Parathyroid adenoma (tissue), 2 donors: ENCODE measurements around the gene CNR2.
"Not testable (repeated sequence)": the region's sequence is repeated elsewhere in the genome, so short reads cannot be mapped to it uniquely, and the experiment has no call there.

Experiments
- H2AFZ ChIP-seq: fragments of 300-600 bp; sonication (generic); one replicate; pipeline ENCODE4 v1.7.0; 2017; ENCODE audit warnings: antibody characterized with exemption, mild to moderate bottlenecking
- H3K27ac ChIP-seq: fragments of 300-600 bp; sonication (generic); one replicate; pipeline ENCODE4 v1.7.0; 2017
- H3K27me3 ChIP-seq: fragments of 300-600 bp; sonication (generic); one replicate; pipeline ENCODE4 v1.7.0; 2017; ENCODE audit warnings: low read length; ENCODE audit not compliant: control insufficient read depth, insufficient read depth
- H3K36me3 ChIP-seq: fragments of 300-600 bp; sonication (generic); one replicate; pipeline ENCODE4 v1.7.0; 2017; ENCODE audit warnings: low read length; ENCODE audit not compliant: control insufficient read depth, insufficient read depth
- H3K4me1 ChIP-seq: fragments of 300-600 bp; sonication (generic); one replicate; pipeline ENCODE4 v1.7.0; 2017; ENCODE audit warnings: control low read depth
- H3K4me2 ChIP-seq: fragments of 300-600 bp; sonication (generic); one replicate; pipeline ENCODE4 v1.7.0; 2017; ENCODE audit warnings: low read length
- H3K4me3 ChIP-seq: fragments of 300-600 bp; sonication (generic); one replicate; pipeline ENCODE4 v1.7.0; 2017; ENCODE audit warnings: low read depth, low read length
- H3K79me2 ChIP-seq: fragments of 300-600 bp; sonication (generic); one replicate; pipeline ENCODE4 v1.7.0; 2017; ENCODE audit warnings: control low read depth
- H3K9ac ChIP-seq: fragments of 300-600 bp; sonication (generic); one replicate; pipeline ENCODE4 v1.7.0; 2017; ENCODE audit warnings: mild to moderate bottlenecking
- H3K9me3 ChIP-seq: fragments of 300-600 bp; sonication (generic); one replicate; pipeline ENCODE4 v1.7.0; 2017; ENCODE audit warnings: low read length; ENCODE audit not compliant: control insufficient read depth
- CTCF ChIP-seq: fragments of 300-600 bp; sonication (generic); IDR thresholded peaks from one replicate; pipeline ENCODE4 v1.7.0; 2017; ENCODE audit warnings: antibody characterized with exemption, mild to moderate bottlenecking
- donor health status: primary hyperparathyroidism.

Gene CNR2

GRCh38 chr1:23904748-23905357 lies 8.3 kb downstream of the CNR2 start:
- no peak for TF ChIP-seq CTCF
- no peaks in the 10 kb centered on the region for H3K4me1 ChIP-seq
- no peak overlapping the region for H3K9ac ChIP-seq
- no peak overlapping the region for H3K4me3 ChIP-seq
- H3K27me3 ChIP-seq = no peaks in the 10 kb centered on the region
- H3K4me2 ChIP-seq = no peak overlapping the region
- no peaks in the 10 kb centered on the region for H3K9me3 ChIP-seq
- H3K79me2 ChIP-seq = no peaks in the 10 kb centered on the region
- no peak overlapping the region for H2AFZ ChIP-seq
- H3K27ac ChIP-seq = no peak overlapping the region
- H3K36me3 ChIP-seq = no peaks in the 10 kb centered on the region

DNA sequence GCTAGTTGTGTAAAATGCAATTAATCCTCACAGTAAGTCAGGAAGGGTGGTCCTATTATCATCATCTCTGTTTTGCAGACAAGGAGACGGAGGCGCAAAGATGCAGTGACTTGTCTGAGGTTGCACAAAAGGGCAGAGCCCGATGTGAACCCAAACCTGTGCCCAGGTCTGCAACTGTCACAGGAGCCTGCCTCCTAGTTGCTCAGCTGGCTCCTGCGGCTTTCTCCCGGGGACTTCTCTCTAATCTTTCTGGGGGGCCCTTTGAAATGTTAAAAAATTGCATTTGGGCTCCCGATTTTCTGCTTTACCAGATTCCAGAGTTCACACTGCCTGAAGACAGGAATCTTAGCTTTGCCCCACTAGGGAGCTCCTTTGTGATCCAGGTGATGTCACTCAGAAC lies 9.4 kb downstream of the CNR2 start:
- Histone ChIP-seq H3K4me3 (no peak overlapping the region), H3K4me2 (no peak overlapping the region), H3K4me1 (no peaks in the 10 kb centered on the region), H2AFZ (no peak overlapping the region), H3K27ac (no peak overlapping the region), H3K9me3 (no peaks in the 10 kb centered on the region), H3K79me2 (no peaks in the 10 kb centered on the region), H3K9ac (no peak overlapping the region), H3K27me3 (no peaks in the 10 kb centered on the region), H3K36me3 (no peaks in the 10 kb centered on the region)
- TF ChIP-seq CTCF = no peak

- Histone ChIP-seq H3K9ac (no peak overlapping the region), H3K36me3 (no peaks in the 10 kb centered on the region), H3K27me3 (no peaks in the 10 kb centered on the region), H3K4me3 (no peak overlapping the region), H3K9me3 (no peaks in the 10 kb centered on the region), H3K79me2 (no peaks in the 10 kb centered on the region), H3K4me1 (no peaks in the 10 kb centered on the region), H3K27ac (no peak overlapping the region), H2AFZ (peak overlapping the region; percentile 66), H3K4me2 (peak overlapping the region; percentile 35)
- no peak for TF ChIP-seq CTCF
Measured at GRCh38 chr1:23902321-23903278, 10.6 kb downstream of the CNR2 start.

DNA sequence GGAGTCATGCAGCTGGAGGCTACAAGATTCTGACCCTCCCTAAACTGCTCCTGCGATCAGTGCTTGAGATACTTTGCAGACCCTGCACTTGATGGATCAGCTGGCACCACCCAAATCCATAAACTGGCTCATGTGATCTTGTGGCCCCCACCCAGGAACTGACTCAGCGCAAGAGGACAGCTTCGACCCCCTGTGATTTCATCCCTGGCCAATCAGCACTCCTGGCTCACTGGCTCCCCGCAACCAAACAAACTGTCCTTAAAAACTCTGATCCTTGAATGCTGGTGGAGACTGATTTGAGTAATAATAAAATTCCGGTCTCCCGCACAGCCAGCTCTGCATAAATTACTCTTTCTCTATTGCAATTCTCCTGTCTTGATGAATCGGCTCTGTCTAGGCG lies 13.1 kb downstream of the CNR2 start:
- H3K4me1 ChIP-seq, H3K9ac ChIP-seq, H3K4me3 ChIP-seq, H3K27ac ChIP-seq, H3K27me3 ChIP-seq, H3K36me3 ChIP-seq, H3K9me3 ChIP-seq, H2AFZ ChIP-seq, H3K79me2 ChIP-seq, H3K4me2 ChIP-seq: not testable (repeated sequence)

- Histone ChIP-seq H3K27me3 (no peaks in the 10 kb centered on the region), H3K9ac (no peak overlapping the region), H3K79me2 (no peaks in the 10 kb centered on the region), H3K4me3 (peak overlapping the region; percentile 22), H2AFZ (no peak overlapping the region), H3K4me1 (no peaks in the 10 kb centered on the region), H3K4me2 (peak overlapping the region; percentile 14), H3K27ac (no peak overlapping the region), H3K9me3 (no peaks in the 10 kb centered on the region), H3K36me3 (no peaks in the 10 kb centered on the region)
- TF ChIP-seq CTCF = no peak
Measured at GRCh38 chr1:23899070-23899469, 14.1 kb downstream of the CNR2 start.
